NCI-H2107 (cell line): ENCODE data around the gene ITGA2.
A peak's percentile ranks its signal among the peaks of the same experiment; 100 is the strongest.
"Not testable (repeated sequence)": the region's sequence is repeated elsewhere in the genome, so short reads cannot be mapped to it uniquely, and the experiment has no call there.

Source experiments
- DNase-seq: peaks from one replicate; lab custom pipeline; 2025; lab: John Stamatoyannopoulos, UW

The ITGA2 gene

GRCh38 chr5:53099546-53099945 lies 110.4 kb downstream of the ITGA2 start:
- no peak for DNase-seq

GRCh38 chr5:53100606-53101005 lies 111.5 kb downstream of the ITGA2 start:
- no peak for DNase-seq

GRCh38 chr5:53105611-53106300 lies 116.6 kb downstream of the ITGA2 start:
- no peak for DNase-seq

- DNase-seq = no peak
Observed at GRCh38 chr5:53109056-53109442, 119.9 kb downstream of the ITGA2 start.

GRCh38 chr5:53109443-53110127 lies 120.4 kb downstream of the ITGA2 start, which contains the start of gene MOCS2:
MOCS2 (minus strand) TSS chr5:53109757; CDS start chr5:53107174, 2,583 bp downstream.
- peak; percentile 61 for DNase-seq

- DNase-seq = no peak
Observed at GRCh38 chr5:53110156-53110555, 121.0 kb downstream of the ITGA2 start.

- DNase-seq = no peak
Observed at GRCh38 chr5:53111139-53111538, 122.0 kb downstream of the ITGA2 start.

- not testable (repeated sequence) for DNase-seq
Observed at GRCh38 chr5:53112307-53112706, 123.2 kb downstream of the ITGA2 start.

- no peak for DNase-seq
Observed at GRCh38 chr5:53112909-53113308, 123.8 kb downstream of the ITGA2 start.

- DNase-seq = no peak
Observed at GRCh38 chr5:53113947-53114346, 124.8 kb downstream of the ITGA2 start.

- no peak for DNase-seq
Observed at GRCh38 chr5:53114988-53115387, 125.8 kb downstream of the ITGA2 start.

GRCh38 chr5:53116597-53116996 lies 127.4 kb downstream of the ITGA2 start:
- DNase-seq = no peak

- no peak for DNase-seq
Observed at GRCh38 chr5:53118879-53119278, 129.7 kb downstream of the ITGA2 start.

GRCh38 chr5:53120165-53120564 lies 131.0 kb downstream of the ITGA2 start:
- no peak for DNase-seq

GRCh38 chr5:53123702-53124101 lies 134.6 kb downstream of the ITGA2 start:
- DNase-seq = no peak

GRCh38 chr5:53126521-53126920 lies 137.4 kb downstream of the ITGA2 start:
- DNase-seq = no peak

GRCh38 chr5:53127107-53127506 lies 138.0 kb downstream of the ITGA2 start:
- no peak for DNase-seq

- DNase-seq = no peak
Observed at GRCh38 chr5:53128481-53128880, 139.3 kb downstream of the ITGA2 start.

GRCh38 chr5:53130266-53130665 lies 141.1 kb downstream of the ITGA2 start:
- DNase-seq = no peak

GRCh38 chr5:53133020-53133419 lies 143.9 kb downstream of the ITGA2 start:
- no peak for DNase-seq
